Breast epithelium (tissue), 4 donors: Measurements from ENCODE around the gene FBL. TPM values are rescaled to one million over a fixed set of nuclear protein-coding genes. Genes with fewer than 3 reads are reported as not detected.

Experiments used
- DNase-seq, 2 donors: peaks; one replicate each; pipeline ENCODE4 v3.0.0-alpha.2; 2019; ENCODE audit warnings: low spot score in 2 of 2
- H3K27ac ChIP-seq, 2 donors: fragments of 200-600 bp; sonication (generic) in 1 of 2; one replicate each; pipeline ENCODE4 v1.5.1; 2016 to 2019; ENCODE audit warnings: mild to moderate bottlenecking in 1 of 2
- H3K27me3 ChIP-seq, 2 donors: fragments of 200-600 bp; sonication (generic) in 1 of 2; one replicate each; pipeline versions ENCODE4 v1.5.1 to v1.6.0; 2017 to 2019; ENCODE audit warnings: control low read depth in 1 of 2, mild to moderate bottlenecking in 1 of 2
- H3K36me3 ChIP-seq: fragments of 200-600 bp; one replicate; pipeline ENCODE4 v1.5.1; 2019
- H3K4me1 ChIP-seq, 2 donors: fragments of 200-600 bp; sonication (generic); one replicate each; pipeline ENCODE4 v1.5.1; 2016 to 2019; ENCODE audit warnings: control low read depth in 1 of 2
- H3K4me3 ChIP-seq, 3 donors: fragments of 200-600 bp; sonication (generic); 1 replicate in 2 of 3; 2 replicates in 1 of 3; pipeline ENCODE4 v1.5.1; 2016 to 2019; ENCODE audit warnings: mild to moderate bottlenecking in 3 of 3, moderate library complexity in 2 of 3
- H3K9me3 ChIP-seq, 2 donors: fragments of 200-600 bp; sonication (generic) in 1 of 2; one replicate each; pipeline ENCODE4 v1.5.1; 2016 to 2019; ENCODE audit warnings: control low read depth in 1 of 2
- POLR2A ChIP-seq: fragments of 450-650 bp; IDR thresholded peaks from one replicate; pipeline ENCODE4 v1.6.1; 2016; ENCODE audit warnings: antibody characterized with exemption, mild to moderate bottlenecking, moderate library complexity
- POLR2AphosphoS5 ChIP-seq, 3 donors: sonication (generic); formaldehyde crosslinking; IDR thresholded peaks; one replicate each; pipeline ENCODE4 v1.6.1; 2017; ENCODE audit warnings: antibody characterized with exemption in 3 of 3
- intact Hi-C: fragments of 100-400 bp; cut with DNase I; formaldehyde crosslinking; loops from one replicate; pipeline ENCODE4 v1.15.1; 2023; ENCODE audit warnings: low total_unique reads
- total RNA-seq, 3 donors: library from RNA; depleted of rRNA; stranded (reverse); fragments of >200 nt; gene quantifications; one replicate each; pipeline ENCODE4 v1.1.0, GENCODE V29; 2016
- TF ChIP-seq, protein P1 (sequence below), 3 donors: fragments of 450-650 bp; IDR thresholded peaks; one replicate each; pipeline ENCODE4 v1.5.1; 2016 to 2017; ENCODE audit warnings: antibody characterized with exemption in 3 of 3, mild to moderate bottlenecking in 3 of 3, moderate library complexity in 3 of 3

FBL gene
- total RNA-seq, 3 donors from 2014 or later: 111 to 217 (median 145) TPM

GRCh38 chr19:39825093-39825463 lies 21.1 kb downstream of the FBL start:
- Histone ChIP-seq H3K27me3 (no peaks in the 10 kb centered on the region), H3K4me1 (no peaks in the 10 kb centered on the region), H3K27ac (peak overlapping the region; percentile 77 to 78), H3K36me3 (no peaks in the 10 kb centered on the region), H3K9me3 (no peaks in the 10 kb centered on the region), H3K4me3 (peak overlapping the region in 1 of 3 donors; percentile 75)
- TF ChIP-seq, protein P1, sequence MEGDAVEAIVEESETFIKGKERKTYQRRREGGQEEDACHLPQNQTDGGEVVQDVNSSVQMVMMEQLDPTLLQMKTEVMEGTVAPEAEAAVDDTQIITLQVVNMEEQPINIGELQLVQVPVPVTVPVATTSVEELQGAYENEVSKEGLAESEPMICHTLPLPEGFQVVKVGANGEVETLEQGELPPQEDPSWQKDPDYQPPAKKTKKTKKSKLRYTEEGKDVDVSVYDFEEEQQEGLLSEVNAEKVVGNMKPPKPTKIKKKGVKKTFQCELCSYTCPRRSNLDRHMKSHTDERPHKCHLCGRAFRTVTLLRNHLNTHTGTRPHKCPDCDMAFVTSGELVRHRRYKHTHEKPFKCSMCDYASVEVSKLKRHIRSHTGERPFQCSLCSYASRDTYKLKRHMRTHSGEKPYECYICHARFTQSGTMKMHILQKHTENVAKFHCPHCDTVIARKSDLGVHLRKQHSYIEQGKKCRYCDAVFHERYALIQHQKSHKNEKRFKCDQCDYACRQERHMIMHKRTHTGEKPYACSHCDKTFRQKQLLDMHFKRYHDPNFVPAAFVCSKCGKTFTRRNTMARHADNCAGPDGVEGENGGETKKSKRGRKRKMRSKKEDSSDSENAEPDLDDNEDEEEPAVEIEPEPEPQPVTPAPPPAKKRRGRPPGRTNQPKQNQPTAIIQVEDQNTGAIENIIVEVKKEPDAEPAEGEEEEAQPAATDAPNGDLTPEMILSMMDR (IDR thresholded peaks at IDR 0.05): no peak
- no peak for DNase-seq
- intact Hi-C loops: no loop called here

DNA sequence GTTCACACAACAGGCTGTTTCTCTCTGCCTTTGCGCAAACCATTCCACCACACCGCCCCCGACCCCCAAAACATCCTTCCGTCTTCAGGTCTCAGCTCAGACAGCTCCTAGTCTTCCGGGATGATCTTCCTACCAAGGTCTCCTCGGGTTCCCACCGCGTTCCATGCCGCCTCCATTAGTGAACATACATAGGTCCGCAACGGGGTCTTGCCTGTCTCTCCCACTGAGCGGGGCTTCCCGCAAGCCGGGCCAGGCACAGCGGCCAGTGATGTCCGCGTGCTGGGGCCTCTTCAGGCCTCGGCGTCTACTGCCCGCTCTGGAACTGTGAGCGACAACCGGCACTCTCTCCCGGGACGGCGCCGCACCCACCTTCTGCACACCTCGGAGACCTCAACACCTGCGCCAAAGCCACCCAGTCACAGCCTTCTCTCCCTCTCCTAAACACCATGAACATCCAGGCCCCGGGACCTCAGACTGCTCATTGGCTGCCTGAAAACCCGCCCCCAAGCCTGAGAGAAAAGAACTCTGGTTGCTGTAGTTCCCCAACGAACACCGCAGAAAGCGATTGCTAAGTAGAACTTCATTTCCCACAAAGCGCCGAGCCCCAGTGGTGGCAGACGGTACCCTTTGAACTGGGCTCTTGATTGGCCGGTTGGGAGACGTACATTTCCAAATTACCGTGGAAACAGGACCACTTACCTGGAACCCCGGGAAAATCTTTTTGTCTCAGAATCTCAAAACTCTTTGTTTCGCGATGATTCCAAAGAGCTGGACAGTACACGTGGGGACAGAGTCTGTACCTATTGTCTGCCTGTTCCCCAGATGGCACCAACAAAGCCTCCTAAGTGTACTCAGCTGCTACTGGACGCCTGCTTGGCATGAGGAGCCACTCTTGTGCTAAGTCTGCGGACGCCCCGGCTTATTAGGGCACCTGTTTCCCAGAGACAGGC lies 21.8 kb downstream of the FBL start:
- Histone ChIP-seq H3K4me1 (no peaks in the 10 kb centered on the region), H3K27ac (peak overlapping the region; percentile 77 to 78), H3K9me3 (no peaks in the 10 kb centered on the region), H3K4me3 (peak overlapping the region; percentile 60 to 81 (median 75)), H3K27me3 (no peaks in the 10 kb centered on the region), H3K36me3 (no peaks in the 10 kb centered on the region)
- peak; percentile 88 to 90 for DNase-seq
- TF ChIP-seq POLR2AphosphoS5 (IDR thresholded peaks at IDR 0.05) (peak; percentile 31 to 47 (median 46)), POLR2A (no peak)
- TF ChIP-seq, protein P1 (IDR thresholded peaks at IDR 0.05): peak in 1 of 3 donors; percentile 43
- intact Hi-C loops: no loop called here

DNA sequence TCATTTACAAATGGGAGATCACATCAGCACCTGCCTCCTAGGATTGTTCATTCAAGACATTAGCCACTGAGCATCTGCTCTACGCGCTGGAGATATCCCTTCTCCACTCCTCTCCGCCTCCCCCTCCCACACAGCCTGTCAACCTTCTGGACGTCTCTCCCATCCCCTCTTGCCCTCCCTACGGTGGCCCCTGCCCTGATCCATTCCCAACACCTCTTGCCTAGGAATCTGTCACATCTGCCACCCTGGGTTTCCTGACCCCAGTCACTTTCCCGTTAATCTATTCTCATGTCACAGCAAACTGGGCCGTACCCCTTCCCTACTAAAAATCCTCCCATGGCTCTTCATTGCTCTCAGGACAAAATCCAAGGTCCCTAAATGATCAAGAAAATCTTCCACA lies 22.5 kb downstream of the FBL start:
- Histone ChIP-seq H3K27me3 (no peaks in the 10 kb centered on the region), H3K4me3 (peak overlapping the region; percentile 60 to 81 (median 75)), H3K27ac (peak overlapping the region; percentile 64 to 77), H3K9me3 (no peaks in the 10 kb centered on the region), H3K36me3 (no peaks in the 10 kb centered on the region), H3K4me1 (no peaks in the 10 kb centered on the region)
- DNase-seq: no peak
- intact Hi-C loops: no loop called here
- no peak for TF ChIP-seq POLR2A
- TF ChIP-seq, protein P1 (IDR thresholded peaks at IDR 0.05): no peak
- TF ChIP-seq POLR2AphosphoS5 (IDR thresholded peaks at IDR 0.05): no peak

GRCh38 chr19:39820696-39821095 lies 25.5 kb downstream of the FBL start:
- Histone ChIP-seq H3K9me3 (no peaks in the 10 kb centered on the region), H3K4me3 (no peak overlapping the region), H3K27ac (no peak overlapping the region), H3K4me1 (no peaks in the 10 kb centered on the region), H3K27me3 (no peaks in the 10 kb centered on the region), H3K36me3 (no peaks in the 10 kb centered on the region)
- no peak for DNase-seq
- TF ChIP-seq POLR2AphosphoS5 (IDR thresholded peaks at IDR 0.05) (no peak), POLR2A (no peak)
- TF ChIP-seq, protein P1 (IDR thresholded peaks at IDR 0.05): no peak
- intact Hi-C loops: no loop called here

DNA sequence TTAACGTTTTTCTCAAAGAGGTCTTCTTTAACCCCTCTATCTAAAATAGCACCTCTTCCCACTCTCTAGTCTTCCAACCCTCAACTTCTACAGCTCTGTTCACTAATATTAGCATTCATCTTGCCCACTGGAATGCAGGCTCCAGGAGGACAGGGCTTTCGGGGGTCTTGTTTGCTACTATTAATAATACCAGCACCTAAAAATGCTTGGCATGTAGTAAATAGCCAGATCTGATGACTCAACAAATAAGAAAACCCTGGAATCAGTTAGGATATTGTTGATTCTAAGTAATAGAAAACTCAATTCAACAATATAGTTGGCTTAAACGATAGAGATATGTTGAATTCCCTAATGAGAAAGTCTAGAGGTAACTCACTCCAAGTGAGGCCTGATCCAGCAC lies 26.4 kb downstream of the FBL start:
- intact Hi-C loops: no loop called here
- no peaks in the 10 kb centered on the region for H3K27me3 ChIP-seq
- TF ChIP-seq, protein P1 (IDR thresholded peaks at IDR 0.05): no peak
- TF ChIP-seq POLR2AphosphoS5 (IDR thresholded peaks at IDR 0.05) (no peak), POLR2A (no peak)
- no peak overlapping the region for H3K27ac ChIP-seq
- no peaks in the 10 kb centered on the region for H3K4me1 ChIP-seq
- no peak for DNase-seq
- H3K9me3 ChIP-seq: no peaks in the 10 kb centered on the region
- no peak overlapping the region for H3K4me3 ChIP-seq
- no peaks in the 10 kb centered on the region for H3K36me3 ChIP-seq
